GM12864 (cell line): Measurements from ENCODE around the gene SNUPN.
A peak's percentile ranks its signal among the peaks of the same experiment; 100 is the strongest.
"Not testable (repeated sequence)": the region's sequence is repeated elsewhere in the genome, so short reads cannot be mapped to it uniquely, and the experiment has no call there.

Experiments used
- DNase-seq: peaks from one replicate; pipeline ENCODE4 v3.0.0-alpha.2; 2011; ENCODE audit warnings: low read depth
- H3K4me3 ChIP-seq: 2 replicates; pipeline ENCODE4 v1.5.1; 2011; ENCODE audit warnings: mild to moderate bottlenecking, low read depth, low read length, control low read depth
- TF ChIP-seq, protein P1 (sequence below): IDR thresholded peaks from 2 replicates; pipeline ENCODE4 v1.5.1; 2011; ENCODE audit warnings: low read depth, mild to moderate bottlenecking, moderate library complexity, low read length, control low read depth, inconsistent platforms; ENCODE audit errors: missing control alignments

The SNUPN gene

DNA sequence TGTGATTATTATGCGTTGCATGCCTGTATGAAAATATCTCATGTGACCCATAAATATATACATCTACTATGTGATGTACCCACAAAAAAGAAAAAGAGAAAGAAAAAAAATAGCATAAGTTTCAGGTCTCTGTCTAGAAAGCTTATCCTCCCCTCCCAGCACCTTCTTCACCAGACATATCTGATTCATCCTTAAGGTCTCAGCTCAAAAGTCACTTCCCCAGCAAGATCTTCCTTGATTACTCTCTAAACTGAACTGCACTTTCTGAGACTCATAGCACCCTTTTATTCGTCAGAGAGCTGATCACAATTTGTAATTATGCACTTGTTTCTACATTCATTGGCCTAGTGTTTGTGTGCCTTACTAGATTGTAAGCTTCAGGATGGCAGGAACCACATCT is 35.3 kb downstream of the SNUPN start:
- no peak for DNase-seq
- TF ChIP-seq, protein P1, sequence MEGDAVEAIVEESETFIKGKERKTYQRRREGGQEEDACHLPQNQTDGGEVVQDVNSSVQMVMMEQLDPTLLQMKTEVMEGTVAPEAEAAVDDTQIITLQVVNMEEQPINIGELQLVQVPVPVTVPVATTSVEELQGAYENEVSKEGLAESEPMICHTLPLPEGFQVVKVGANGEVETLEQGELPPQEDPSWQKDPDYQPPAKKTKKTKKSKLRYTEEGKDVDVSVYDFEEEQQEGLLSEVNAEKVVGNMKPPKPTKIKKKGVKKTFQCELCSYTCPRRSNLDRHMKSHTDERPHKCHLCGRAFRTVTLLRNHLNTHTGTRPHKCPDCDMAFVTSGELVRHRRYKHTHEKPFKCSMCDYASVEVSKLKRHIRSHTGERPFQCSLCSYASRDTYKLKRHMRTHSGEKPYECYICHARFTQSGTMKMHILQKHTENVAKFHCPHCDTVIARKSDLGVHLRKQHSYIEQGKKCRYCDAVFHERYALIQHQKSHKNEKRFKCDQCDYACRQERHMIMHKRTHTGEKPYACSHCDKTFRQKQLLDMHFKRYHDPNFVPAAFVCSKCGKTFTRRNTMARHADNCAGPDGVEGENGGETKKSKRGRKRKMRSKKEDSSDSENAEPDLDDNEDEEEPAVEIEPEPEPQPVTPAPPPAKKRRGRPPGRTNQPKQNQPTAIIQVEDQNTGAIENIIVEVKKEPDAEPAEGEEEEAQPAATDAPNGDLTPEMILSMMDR = no peak
- H3K4me3 ChIP-seq = no peak overlapping the region

DNA sequence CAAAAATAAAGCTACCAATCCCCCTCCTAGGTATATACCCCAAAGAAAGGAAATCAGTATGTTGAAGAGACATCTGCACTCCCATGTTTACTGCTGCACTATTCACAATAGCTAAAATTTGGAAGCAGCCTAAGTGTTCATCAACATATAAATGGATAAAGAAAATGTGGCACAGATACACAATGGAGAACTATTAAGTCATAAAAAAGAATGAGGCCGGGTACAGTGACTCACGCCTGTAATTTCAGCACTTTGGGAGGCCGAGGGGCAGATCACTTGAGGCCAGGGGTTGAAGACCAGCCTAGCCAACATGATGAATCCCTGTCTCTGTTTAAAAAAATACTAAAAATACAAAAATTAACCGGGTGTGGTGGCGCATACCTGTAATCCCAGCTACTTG is 36.5 kb downstream of the SNUPN start:
- no peak for DNase-seq
- no peak overlapping the region for H3K4me3 ChIP-seq
- TF ChIP-seq, protein P1 = no peak

- not testable (repeated sequence) for H3K4me3 ChIP-seq, DNase-seq
Observed at GRCh38 chr15:75586422-75586821, 39.1 kb downstream of the SNUPN start.

DNA sequence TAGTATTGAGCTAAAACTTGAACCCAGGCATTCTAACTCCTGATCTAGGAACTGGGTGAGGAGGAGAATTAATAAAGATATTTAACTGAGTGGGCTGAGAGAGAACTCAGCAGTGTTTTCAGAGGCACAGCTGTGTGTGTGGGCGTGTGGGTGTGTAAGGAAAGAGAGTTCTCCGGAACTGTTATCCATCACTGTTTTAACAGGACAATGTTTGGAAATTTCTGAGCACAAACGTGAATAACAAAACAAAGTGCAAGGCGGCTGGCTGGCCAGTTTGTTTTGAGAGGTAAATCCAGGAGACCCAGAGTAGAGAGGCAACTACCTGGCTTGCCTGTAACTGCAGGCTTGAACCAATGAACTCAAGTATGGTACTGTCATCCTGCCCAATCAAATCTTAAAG is 41.4 kb downstream of the SNUPN start:
- H3K4me3 ChIP-seq = no peak overlapping the region
- TF ChIP-seq, protein P1 = no peak
- DNase-seq = no peak

- no peak for DNase-seq
- no peak overlapping the region for H3K4me3 ChIP-seq
Observed at GRCh38 chr15:75583701-75584100, 41.8 kb downstream of the SNUPN start.

GRCh38 chr15:75582943-75583342 is 42.6 kb downstream of the SNUPN start:
- not testable (repeated sequence) for DNase-seq, H3K4me3 ChIP-seq

More at GRCh38 chr15:75583701-75584100, 41.8 kb downstream of the SNUPN start:
- TF ChIP-seq, protein P1 = no peak

GRCh38 chr15:75578948-75579920 is 46.3 kb downstream of the SNUPN start, which contains the start of gene PTPN9:
TSS of gene PTPN9 (minus strand) at chr15:75579315. CDS start at chr15:75578776, 539 bp downstream.
- DNase-seq = no peak
- H3K4me3 ChIP-seq = peak within 1 kb of the TSS; percentile 93
- TF ChIP-seq, protein P1 = peak; percentile 47
